Measurements from ENCODE around the gene SPATA21.
"Not testable (repeated sequence)": the region's sequence is repeated elsewhere in the genome, so short reads cannot be mapped to it uniquely, and the experiment has no call there.

The SPATA21 gene

GRCh38 chr1:16436946-16437474 lies at the start of gene SPATA21:
Gene SPATA21 (minus strand): TSS chr1:16437424. CDS start chr1:16431371, 6,053 bp downstream.
- no peak for DNase-seq

- DNase-seq = not testable (repeated sequence)
Observed at GRCh38 chr1:16487011-16487410, 49.8 kb upstream of the SPATA21 start.

- not testable (repeated sequence) for DNase-seq
Observed at GRCh38 chr1:16486316-16486715, 49.1 kb upstream of the SPATA21 start.

- no peak for DNase-seq
Observed at GRCh38 chr1:16484931-16485330, 47.7 kb upstream of the SPATA21 start.

- DNase-seq = no peak
Observed at GRCh38 chr1:16484501-16484835, 47.2 kb upstream of the SPATA21 start.

- not testable (repeated sequence) for DNase-seq
Observed at GRCh38 chr1:16483639-16484500, 46.6 kb upstream of the SPATA21 start.

GRCh38 chr1:16483146-16483545 lies 45.9 kb upstream of the SPATA21 start:
- DNase-seq = not testable (repeated sequence)

- no peak for DNase-seq
Observed at GRCh38 chr1:16478091-16478490, 40.9 kb upstream of the SPATA21 start.

GRCh38 chr1:16475771-16476770 lies 38.8 kb upstream of the SPATA21 start:
- DNase-seq = not testable (repeated sequence)

- not testable (repeated sequence) for DNase-seq
Observed at GRCh38 chr1:16474891-16475290, 37.7 kb upstream of the SPATA21 start.

GRCh38 chr1:16474166-16474800 lies 37.1 kb upstream of the SPATA21 start:
- DNase-seq = no peak

- DNase-seq = no peak
Observed at GRCh38 chr1:16468558-16468957, 31.3 kb upstream of the SPATA21 start.

GRCh38 chr1:16464917-16465625 lies 27.8 kb upstream of the SPATA21 start:
- DNase-seq = no peak

- DNase-seq = no peak
Observed at GRCh38 chr1:16462773-16463330, 25.6 kb upstream of the SPATA21 start.

GRCh38 chr1:16461681-16462080 lies 24.5 kb upstream of the SPATA21 start:
- DNase-seq = no peak

- DNase-seq = no peak
Observed at GRCh38 chr1:16459352-16459925, 22.2 kb upstream of the SPATA21 start.

GRCh38 chr1:16458831-16459230 lies 21.6 kb upstream of the SPATA21 start:
- DNase-seq = no peak

GRCh38 chr1:16456151-16456550 lies 18.9 kb upstream of the SPATA21 start:
- not testable (repeated sequence) for DNase-seq

- not testable (repeated sequence) for DNase-seq
Observed at GRCh38 chr1:16454909-16455308, 17.7 kb upstream of the SPATA21 start.

GRCh38 chr1:16451841-16452528 lies 14.8 kb upstream of the SPATA21 start:
- DNase-seq = no peak

Measured in NCI-H446 treated with DMSO at 0.1 percent for 48 hours (cell line).